HFFc6 (cell line): Measurements from ENCODE around the gene U2AF2. TPM values are rescaled to one million over a fixed set of nuclear protein-coding genes. Genes with fewer than 3 reads are reported as not detected.

ENCODE experiments used
- DNase-seq: peaks from one replicate; pipeline ENCODE4 v3.0.0-alpha.2; 2018
- H3K27ac Mint-ChIP-seq: 2 replicates; pipeline ENCODE4 v1.8.0; 2020; ENCODE audit warnings: mild to moderate bottlenecking, mixed read lengths
- H3K27me3 Mint-ChIP-seq: 2 replicates; pipeline ENCODE4 v1.8.0; 2021; ENCODE audit warnings: mild to moderate bottlenecking, moderate library complexity, mixed read lengths; ENCODE audit not compliant: insufficient read depth
- H3K36me3 Mint-ChIP-seq: 2 replicates; pipeline ENCODE4 v1.8.0; 2021; ENCODE audit warnings: low read depth, mixed read lengths
- H3K4me1 Mint-ChIP-seq: 2 replicates; pipeline ENCODE4 v1.8.0; 2020; ENCODE audit warnings: low read depth, mixed read lengths
- H3K4me3 Mint-ChIP-seq: 2 replicates; pipeline ENCODE4 v1.8.0; 2020; ENCODE audit warnings: mild to moderate bottlenecking, moderate library complexity, mixed read lengths
- H3K9me3 Mint-ChIP-seq: 2 replicates; pipeline ENCODE4 v1.8.0; 2020; ENCODE audit warnings: mild to moderate bottlenecking, mixed read lengths
- total RNA-seq, 6 experiments: library from RNA; stranded (reverse); fragmentation: NEBNext Ultra II Directional; extraction: Animal tissue kit (Norgen Biotek cat#: 25700); gene quantifications; 2 replicates in 1 of 6; 3 replicates in 5 of 6; pipeline ENCODE4 v1.2.3, GENCODE V29; 2021
- TF ChIP-seq, protein P1 (sequence below): fragments of 200-600 bp; sonication (generic); IDR thresholded peaks from 2 replicates; pipeline ENCODE4 v1.5.0; 2021; ENCODE audit warnings: antibody characterized with exemption, mild to moderate bottlenecking

Gene U2AF2
- total RNA-seq, 6 experiments from 2014 or later = 212 to 241 (median 226) TPM

DNA sequence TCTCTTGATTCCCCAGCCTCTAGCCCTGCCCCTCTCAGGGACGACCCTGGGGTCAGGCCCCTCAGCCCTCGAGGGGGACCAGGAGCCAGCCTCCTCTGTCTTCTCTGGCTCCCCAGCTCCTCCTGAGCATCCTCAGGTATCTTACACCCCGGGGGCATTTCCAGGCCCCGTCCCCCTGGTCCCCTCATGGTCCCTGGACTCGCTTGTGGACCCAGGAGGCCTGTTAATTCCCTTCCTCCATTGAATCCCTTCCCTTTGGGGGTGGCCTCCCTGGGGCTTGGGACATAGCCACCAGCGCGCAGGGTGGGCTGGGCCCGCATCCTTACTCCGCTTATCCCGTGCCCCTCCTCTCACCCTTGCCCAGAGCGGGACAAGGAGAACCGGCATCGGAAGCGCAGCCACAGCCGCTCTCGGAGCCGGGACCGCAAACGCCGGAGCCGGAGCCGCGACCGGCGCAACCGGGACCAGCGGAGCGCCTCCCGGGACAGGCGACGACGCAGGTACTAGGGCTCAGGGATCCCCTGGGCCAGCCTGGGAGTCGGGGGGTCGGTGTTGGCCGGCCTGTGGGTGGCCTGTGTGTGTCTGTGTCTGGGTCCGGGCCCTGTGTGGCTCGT lies 4.1 kb downstream of the U2AF2 start:
- H3K27me3 Mint-ChIP-seq = peaks cover 7% of the 10 kb centered on the region
- H3K36me3 Mint-ChIP-seq = peaks cover 27% of the 10 kb centered on the region
- no peaks in the 10 kb centered on the region for H3K9me3 Mint-ChIP-seq
- no peak for DNase-seq
- TF ChIP-seq, protein P1, sequence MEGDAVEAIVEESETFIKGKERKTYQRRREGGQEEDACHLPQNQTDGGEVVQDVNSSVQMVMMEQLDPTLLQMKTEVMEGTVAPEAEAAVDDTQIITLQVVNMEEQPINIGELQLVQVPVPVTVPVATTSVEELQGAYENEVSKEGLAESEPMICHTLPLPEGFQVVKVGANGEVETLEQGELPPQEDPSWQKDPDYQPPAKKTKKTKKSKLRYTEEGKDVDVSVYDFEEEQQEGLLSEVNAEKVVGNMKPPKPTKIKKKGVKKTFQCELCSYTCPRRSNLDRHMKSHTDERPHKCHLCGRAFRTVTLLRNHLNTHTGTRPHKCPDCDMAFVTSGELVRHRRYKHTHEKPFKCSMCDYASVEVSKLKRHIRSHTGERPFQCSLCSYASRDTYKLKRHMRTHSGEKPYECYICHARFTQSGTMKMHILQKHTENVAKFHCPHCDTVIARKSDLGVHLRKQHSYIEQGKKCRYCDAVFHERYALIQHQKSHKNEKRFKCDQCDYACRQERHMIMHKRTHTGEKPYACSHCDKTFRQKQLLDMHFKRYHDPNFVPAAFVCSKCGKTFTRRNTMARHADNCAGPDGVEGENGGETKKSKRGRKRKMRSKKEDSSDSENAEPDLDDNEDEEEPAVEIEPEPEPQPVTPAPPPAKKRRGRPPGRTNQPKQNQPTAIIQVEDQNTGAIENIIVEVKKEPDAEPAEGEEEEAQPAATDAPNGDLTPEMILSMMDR = no peak
- H3K4me3 Mint-ChIP-seq = no peak overlapping the region
- peaks cover 35% of the 10 kb centered on the region for H3K4me1 Mint-ChIP-seq
- H3K27ac Mint-ChIP-seq = 0 out of 2 replicates have a peak overlapping the region, but pooled peaks have one; percentile 36

DNA sequence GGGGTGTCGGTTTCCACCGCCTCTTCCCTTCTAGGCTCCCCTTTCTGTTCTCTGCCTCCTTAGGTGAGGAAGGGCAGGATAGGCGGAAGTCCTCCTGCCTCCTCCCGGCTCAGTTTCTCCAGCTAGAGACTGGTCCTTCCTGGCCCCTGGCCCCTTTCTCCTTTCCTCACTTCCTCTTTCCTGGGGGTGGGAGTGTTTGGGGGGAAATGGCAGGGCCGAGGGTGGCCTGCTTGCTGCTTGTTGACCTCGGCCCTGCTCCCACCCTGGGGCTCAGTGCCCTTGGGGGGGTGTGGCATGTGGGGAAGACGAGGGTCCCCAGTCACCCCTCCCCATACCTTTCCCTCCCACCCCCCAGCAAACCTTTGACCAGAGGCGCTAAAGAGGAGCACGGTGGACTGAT lies 5.0 kb downstream of the U2AF2 start:
- no peak for DNase-seq
- TF ChIP-seq, protein P1 = no peak
- H3K36me3 Mint-ChIP-seq = peaks cover 27% of the 10 kb centered on the region
- no peaks in the 10 kb centered on the region for H3K9me3 Mint-ChIP-seq
- no peak overlapping the region for H3K4me3 Mint-ChIP-seq
- H3K27me3 Mint-ChIP-seq = peaks cover 5% of the 10 kb centered on the region
- H3K27ac Mint-ChIP-seq = no peak overlapping the region
- peaks cover 35% of the 10 kb centered on the region for H3K4me1 Mint-ChIP-seq

DNA sequence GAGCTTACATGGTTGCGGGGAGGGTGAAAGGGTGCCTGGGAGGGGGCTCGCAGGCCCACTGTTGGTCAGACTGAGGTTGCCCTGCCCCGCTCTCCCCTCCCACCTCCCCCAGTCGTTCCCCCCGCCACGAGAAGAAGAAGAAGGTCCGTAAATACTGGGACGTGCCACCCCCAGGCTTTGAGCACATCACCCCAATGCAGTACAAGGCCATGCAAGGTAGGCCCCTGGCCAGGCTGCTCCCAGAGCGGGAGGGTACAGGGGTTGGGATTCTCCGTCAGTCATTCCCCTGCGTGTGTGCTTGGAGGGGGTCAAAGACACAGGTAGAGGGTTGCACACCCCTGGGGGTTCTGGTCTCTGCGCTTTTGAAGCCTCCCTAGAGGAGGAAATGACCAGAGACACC lies 5.6 kb downstream of the U2AF2 start:
- H3K27ac Mint-ChIP-seq = no peak overlapping the region
- H3K27me3 Mint-ChIP-seq = peaks cover 5% of the 10 kb centered on the region
- peaks cover 26% of the 10 kb centered on the region for H3K36me3 Mint-ChIP-seq
- TF ChIP-seq, protein P1 = no peak
- peaks cover 35% of the 10 kb centered on the region for H3K4me1 Mint-ChIP-seq
- no peak for DNase-seq
- H3K9me3 Mint-ChIP-seq = no peaks in the 10 kb centered on the region
- no peak overlapping the region for H3K4me3 Mint-ChIP-seq

DNA sequence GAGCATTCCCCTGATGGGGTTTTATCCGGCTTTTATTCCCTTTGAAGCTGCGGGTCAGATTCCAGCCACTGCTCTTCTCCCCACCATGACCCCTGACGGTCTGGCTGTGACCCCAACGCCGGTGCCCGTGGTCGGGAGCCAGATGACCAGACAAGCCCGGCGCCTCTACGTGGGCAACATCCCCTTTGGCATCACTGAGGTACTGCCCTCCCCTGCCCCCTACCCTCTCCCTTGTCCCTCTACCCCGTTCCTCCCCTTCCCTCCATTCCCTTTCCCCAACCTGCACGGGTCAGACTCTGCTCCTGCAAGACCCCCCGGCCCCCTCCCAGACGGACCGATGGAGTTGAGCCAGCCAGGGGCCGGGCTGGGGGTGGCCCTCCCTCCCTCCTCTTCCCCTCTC lies 6.2 kb downstream of the U2AF2 start:
- peaks cover 20% of the 10 kb centered on the region for H3K36me3 Mint-ChIP-seq
- TF ChIP-seq, protein P1 = no peak
- peaks cover 4% of the 10 kb centered on the region for H3K27me3 Mint-ChIP-seq
- no peak overlapping the region for H3K4me3 Mint-ChIP-seq
- no peak overlapping the region for H3K27ac Mint-ChIP-seq
- no peaks in the 10 kb centered on the region for H3K9me3 Mint-ChIP-seq
- H3K4me1 Mint-ChIP-seq = peaks cover 31% of the 10 kb centered on the region
- DNase-seq = no peak

DNA sequence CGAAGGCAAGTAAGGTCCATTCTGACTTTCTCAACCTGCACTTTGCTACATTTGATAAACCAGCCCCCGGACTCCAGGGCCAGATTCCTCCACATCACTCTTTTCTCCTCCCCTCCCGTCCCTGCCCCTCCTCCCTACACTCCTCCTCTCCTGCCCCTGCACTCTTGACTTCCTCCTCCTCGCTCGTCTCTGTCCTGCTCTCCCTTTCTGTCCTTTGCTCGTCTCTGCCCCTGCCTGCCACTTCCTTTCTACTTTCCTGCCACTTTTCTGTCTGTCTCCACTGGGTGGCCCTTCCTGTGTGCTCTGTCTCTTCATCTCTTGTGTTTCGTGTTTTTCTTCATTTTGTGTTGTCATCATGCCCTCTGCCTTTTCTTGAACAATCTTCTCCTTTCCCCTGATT lies 7.0 kb downstream of the U2AF2 start:
- no peak overlapping the region for H3K27ac Mint-ChIP-seq
- no peak for DNase-seq
- TF ChIP-seq, protein P1 = no peak
- H3K4me1 Mint-ChIP-seq = peaks cover 23% of the 10 kb centered on the region
- peaks cover 4% of the 10 kb centered on the region for H3K27me3 Mint-ChIP-seq
- H3K9me3 Mint-ChIP-seq = no peaks in the 10 kb centered on the region
- peaks cover 16% of the 10 kb centered on the region for H3K36me3 Mint-ChIP-seq
- H3K4me3 Mint-ChIP-seq = no peak overlapping the region
